HG02970 (cell line): ENCODE data around the gene AKAP1.

Source experiments
- ATAC-seq: cut with Tn5 transposase; IDR thresholded peaks from one replicate; pipeline ENCODE4 v1.9.1; 2021; ENCODE audit warnings: mild to moderate bottlenecking, moderate library complexity, moderate number of reproducible peaks; ENCODE audit not compliant: unreplicated experiment, low FRiP score

The AKAP1 gene

GRCh38 chr17:57104461-57105175, 19.6 kb downstream of the AKAP1 start:
- no peak for ATAC-seq

GRCh38 chr17:57105591-57105990, 20.5 kb downstream of the AKAP1 start:
- no peak for ATAC-seq

GRCh38 chr17:57106107-57106835, 21.2 kb downstream of the AKAP1 start:
- ATAC-seq = no peak

- ATAC-seq = no peak
Observed at GRCh38 chr17:57106836-57107497, 21.9 kb downstream of the AKAP1 start.

- ATAC-seq = no peak
Observed at GRCh38 chr17:57107498-57108101, 22.6 kb downstream of the AKAP1 start.

GRCh38 chr17:57108671-57109392, 23.8 kb downstream of the AKAP1 start:
- no peak for ATAC-seq

- ATAC-seq = no peak
Observed at GRCh38 chr17:57109393-57110151, 24.5 kb downstream of the AKAP1 start.

- ATAC-seq = no peak
Observed at GRCh38 chr17:57110152-57110542, 25.1 kb downstream of the AKAP1 start.

GRCh38 chr17:57110579-57111325, 25.7 kb downstream of the AKAP1 start:
- no peak for ATAC-seq

GRCh38 chr17:57111386-57111785, 26.3 kb downstream of the AKAP1 start:
- ATAC-seq = no peak

- no peak for ATAC-seq
Observed at GRCh38 chr17:57113011-57113410, 28.0 kb downstream of the AKAP1 start.

GRCh38 chr17:57113656-57114055, 28.6 kb downstream of the AKAP1 start:
- no peak for ATAC-seq

GRCh38 chr17:57114085-57114673, 29.1 kb downstream of the AKAP1 start:
- no peak for ATAC-seq

GRCh38 chr17:57115377-57115776, 30.3 kb downstream of the AKAP1 start:
- no peak for ATAC-seq

- no peak for ATAC-seq
Observed at GRCh38 chr17:57115916-57116315, 30.9 kb downstream of the AKAP1 start.

- no peak for ATAC-seq
Observed at GRCh38 chr17:57117798-57118197, 32.8 kb downstream of the AKAP1 start.

- ATAC-seq = no peak
Observed at GRCh38 chr17:57120814-57121213, 35.8 kb downstream of the AKAP1 start.

GRCh38 chr17:57121308-57122042, 36.4 kb downstream of the AKAP1 start:
- no peak for ATAC-seq
